NCI-H2171 (cell line): ENCODE measurements around the gene MAU2.
A peak's percentile ranks its signal among the peaks of the same experiment; 100 is the strongest.

Experiments
- DNase-seq: peaks from one replicate; lab custom pipeline; 2025; lab: John Stamatoyannopoulos, UW

The MAU2 gene, protein sequence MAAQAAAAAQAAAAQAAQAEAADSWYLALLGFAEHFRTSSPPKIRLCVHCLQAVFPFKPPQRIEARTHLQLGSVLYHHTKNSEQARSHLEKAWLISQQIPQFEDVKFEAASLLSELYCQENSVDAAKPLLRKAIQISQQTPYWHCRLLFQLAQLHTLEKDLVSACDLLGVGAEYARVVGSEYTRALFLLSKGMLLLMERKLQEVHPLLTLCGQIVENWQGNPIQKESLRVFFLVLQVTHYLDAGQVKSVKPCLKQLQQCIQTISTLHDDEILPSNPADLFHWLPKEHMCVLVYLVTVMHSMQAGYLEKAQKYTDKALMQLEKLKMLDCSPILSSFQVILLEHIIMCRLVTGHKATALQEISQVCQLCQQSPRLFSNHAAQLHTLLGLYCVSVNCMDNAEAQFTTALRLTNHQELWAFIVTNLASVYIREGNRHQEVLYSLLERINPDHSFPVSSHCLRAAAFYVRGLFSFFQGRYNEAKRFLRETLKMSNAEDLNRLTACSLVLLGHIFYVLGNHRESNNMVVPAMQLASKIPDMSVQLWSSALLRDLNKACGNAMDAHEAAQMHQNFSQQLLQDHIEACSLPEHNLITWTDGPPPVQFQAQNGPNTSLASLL

DNA sequence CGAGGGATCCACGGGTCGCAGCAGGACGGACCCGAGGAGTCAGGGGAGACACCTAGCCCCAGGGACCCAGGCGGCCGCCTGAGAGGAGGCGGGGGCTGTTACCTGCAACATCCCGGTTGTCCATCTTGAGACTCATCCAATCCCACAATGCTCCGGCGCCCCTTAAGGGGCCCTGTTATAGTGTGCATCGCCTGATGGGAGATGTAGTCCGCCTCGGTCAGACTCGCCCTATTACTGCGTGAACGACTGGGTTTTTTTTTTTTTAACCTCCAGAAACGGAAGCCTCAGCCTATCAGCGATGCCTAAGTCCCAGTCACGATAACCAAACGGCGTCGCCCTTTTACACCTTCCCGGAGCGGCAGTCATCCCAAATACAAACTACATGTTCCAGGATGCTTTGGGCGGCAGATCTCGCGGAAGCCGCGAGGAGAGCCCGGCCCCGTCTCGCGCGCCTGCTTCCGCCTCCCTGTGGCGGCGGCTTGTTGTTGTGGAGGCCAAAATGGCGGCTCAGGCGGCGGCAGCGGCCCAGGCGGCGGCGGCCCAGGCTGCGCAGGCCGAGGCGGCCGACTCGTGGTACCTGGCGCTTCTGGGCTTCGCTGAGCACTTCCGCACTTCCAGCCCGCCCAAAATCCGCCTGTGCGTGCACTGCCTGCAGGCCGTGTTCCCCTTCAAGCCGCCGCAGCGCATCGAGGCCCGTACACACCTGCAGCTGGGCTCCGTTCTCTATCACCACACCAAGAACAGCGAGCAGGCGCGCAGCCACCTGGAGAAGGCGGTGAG lies at the start of gene MAU2, which contains the start of gene SUGP1:
Gene MAU2, plus strand, starts transcription at position 469 of the 780 bp plus-strand sequence. Its CDS starts 31 bp downstream, at position 500.
Gene SUGP1, minus strand, starts transcription at position 149 of the 780 bp plus-strand sequence. Its CDS starts 13 bp downstream, at position 136.
- DNase-seq, result peak; percentile 99

DNA sequence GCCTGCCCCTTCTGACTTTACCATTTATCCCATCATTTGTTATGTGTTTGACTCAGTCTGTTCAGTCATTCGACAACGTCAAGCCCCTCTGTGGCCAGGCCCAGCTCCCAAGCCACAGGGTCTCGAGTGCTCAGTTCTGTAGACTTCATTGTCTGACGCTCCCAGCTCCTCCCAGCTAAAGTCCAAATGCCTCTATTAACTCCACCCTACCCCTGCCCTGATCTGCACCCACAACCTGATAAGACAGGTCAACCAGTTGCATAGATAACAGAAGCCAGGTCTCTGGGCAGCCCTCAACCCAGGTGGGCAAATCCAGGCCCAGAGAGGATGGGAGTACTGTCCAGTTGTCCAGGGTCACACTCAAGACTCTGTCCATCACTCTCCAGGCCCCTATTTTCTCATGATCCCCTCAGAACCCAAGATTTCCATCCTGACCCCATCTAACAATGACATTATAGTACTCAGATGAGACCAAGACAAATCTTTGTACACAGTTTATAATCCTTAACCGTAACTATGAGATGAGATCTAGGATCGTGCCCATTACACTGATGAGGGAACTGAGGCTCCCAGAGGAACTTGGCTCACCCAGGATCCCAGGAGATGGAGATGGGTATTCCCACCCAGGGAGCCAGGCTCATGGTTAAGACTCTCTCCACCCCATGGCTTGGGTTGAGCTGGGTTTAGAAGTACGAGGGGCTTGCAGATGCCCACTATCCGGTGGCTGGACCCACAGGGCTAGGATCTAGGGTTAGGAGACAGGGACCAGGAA lies 48.6 kb upstream of the MAU2 start:
- no peak for DNase-seq

DNA sequence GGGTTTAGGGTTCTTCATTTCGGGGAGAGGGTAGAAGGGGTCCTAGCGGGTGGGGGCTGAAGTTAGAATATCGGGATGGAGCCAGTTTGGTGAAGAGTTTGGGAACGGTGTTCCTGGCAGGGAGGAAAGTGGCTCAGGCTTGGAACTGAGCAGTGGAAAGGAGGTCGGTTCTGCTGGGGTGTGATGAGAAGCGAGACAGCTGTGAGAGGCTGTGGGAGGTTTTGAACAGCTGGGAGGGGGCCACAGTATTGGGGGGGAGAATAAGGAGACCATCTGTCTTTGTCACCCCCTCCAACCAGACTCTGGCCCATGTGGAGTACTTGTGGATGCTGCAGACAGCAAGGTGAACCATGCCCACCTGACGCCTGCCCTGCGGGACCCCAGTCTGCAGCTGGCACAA lies 46.5 kb upstream of the MAU2 start:
- DNase-seq, result peak; percentile 42

DNA sequence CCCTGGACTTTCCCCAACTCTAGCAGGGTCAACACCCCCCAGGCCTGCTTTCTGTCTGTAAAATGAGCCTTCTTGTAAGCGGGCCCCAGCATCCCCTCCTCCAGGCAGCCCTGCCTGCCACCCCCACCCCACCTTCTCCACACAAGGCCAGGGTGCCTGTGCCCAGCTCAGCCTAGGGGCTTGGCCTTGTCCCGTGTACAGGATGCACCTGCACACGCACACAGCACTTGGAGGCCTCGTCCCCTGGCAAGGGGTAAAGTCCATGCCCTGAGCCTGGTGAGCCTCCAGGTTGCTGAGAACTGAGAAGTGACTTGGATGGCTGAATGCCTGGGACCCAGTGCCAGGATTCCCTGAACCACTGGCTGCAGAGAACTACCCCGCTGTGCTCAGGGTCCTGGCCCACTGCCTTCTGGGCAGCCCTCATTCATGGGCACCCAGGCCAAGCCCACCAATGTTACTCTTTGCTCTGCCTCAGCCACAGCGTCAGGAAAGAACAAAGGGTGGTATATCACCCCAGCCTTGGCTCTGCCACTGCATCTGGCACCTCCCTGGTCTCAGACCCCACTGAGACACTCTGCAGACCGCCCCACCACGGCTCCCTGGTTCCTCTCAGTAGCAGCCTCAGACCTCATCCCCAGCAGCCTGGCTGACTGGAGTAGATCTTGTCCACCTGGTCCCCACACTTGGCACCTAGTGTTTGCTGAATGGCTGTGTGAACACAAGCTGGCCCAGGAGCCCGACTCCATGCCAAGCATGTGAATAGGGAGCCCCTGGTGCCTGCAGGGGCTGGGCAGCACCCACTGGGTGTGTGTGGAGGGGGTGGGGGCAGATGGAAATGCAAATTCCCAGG lies 45.7 kb upstream of the MAU2 start:
- DNase-seq, result no peak

DNA sequence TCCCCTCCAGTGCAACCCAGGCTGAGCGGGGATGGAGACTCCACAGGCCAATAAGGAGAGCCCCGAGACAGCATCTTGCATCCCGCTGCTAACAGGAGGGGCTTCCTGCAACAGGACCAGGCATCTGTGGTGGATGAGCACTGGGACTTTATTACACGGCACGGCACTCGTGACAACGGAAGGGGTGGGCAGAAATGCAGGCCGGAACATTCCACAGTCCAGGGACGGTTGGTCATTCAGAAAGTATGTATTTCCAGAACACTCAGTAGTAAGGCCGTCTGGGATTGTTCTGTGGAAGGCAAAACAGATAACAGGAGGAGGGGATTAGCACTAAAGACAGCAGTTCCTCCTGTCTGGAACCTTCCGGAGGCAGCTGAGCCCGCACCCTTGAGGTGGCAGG lies 44.2 kb upstream of the MAU2 start:
- no peak for DNase-seq

DNA sequence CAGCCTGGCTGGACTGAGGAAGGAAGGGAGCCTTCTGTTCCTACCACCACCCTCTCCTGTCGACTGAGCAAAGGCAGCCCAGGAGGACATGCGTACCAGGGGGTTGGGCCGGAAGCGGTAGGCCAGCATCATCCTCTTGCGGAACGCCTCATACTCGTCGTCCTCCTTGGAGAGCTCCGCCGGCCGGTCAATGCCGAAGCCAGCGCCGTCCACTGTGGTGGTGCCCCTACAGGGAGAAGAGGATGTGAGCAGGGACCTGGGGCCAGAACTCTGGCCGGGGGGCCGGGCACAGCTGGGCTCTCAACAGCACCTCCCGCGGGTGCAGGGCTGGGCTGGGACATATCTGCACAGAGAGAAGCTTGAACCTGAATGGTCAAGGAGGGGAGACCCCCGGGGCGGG lies 43.8 kb upstream of the MAU2 start:
- DNase-seq, result no peak

DNA sequence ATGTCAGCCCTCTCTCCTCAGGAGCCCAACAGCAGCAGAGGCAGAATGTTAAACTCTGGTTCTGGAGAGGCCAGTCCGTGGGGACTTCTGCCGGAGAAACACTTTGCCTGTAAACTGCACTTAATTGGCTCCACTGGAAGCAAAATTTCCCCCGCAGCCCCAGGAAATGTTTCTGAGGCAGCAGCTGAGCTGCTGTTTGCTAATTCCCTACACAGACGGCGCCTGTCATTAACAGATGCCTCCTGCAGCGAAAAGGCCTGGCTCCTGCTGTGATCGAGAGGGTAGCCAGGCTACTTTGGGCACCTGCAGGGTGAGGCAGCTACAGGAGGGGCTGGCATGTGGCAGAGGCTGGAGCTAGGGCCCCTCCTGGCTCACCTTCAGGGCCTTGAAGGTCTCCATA lies 42.3 kb upstream of the MAU2 start:
- peak; percentile 77 for DNase-seq

DNA sequence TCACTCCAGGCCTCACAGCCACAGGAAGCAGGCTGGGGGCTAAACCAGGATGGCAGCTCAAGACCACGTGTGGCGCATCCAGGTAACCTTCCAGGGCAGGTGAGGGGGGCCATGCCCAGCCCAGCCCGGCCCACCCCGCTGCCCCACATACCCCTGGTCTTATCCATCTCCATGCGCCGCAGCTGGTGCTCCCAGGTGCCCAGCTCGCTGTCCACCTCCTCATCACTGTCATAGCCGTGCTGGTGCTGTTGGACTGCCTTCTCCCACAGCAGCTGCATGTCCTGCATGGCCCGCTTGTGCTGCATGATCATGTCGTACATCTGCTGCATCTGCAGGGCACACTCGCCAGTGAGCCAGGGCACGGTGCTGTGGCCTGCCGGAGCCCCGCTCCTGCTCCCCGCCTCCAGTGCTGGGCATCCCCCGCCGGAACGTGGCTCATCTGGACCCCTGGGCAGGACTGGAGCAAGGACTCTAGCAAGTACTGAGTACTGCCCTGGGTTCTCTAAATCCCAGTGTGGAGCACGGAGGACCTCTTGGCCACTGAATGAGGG lies 41.5 kb upstream of the MAU2 start:
- no peak for DNase-seq

DNA sequence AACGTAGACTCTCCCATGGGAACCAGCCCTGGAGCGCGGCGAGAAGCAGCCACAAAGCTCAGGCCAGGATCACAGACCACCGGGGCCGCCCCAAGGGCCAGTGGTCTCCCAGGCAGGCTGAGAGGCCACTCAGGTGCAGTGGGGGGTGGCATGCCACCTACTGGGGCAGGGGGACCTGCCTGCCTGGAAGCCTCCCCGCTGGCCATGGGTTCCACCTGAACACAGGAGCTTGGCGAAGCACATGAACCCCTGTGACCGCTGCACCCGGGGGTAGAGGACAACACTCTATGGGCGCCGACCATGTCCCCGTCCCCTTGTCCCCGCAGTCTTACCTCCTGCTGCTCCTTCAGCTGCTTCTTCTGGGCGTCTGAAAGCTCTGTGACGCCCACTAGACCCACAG lies 40.8 kb upstream of the MAU2 start:
- DNase-seq, result no peak

DNA sequence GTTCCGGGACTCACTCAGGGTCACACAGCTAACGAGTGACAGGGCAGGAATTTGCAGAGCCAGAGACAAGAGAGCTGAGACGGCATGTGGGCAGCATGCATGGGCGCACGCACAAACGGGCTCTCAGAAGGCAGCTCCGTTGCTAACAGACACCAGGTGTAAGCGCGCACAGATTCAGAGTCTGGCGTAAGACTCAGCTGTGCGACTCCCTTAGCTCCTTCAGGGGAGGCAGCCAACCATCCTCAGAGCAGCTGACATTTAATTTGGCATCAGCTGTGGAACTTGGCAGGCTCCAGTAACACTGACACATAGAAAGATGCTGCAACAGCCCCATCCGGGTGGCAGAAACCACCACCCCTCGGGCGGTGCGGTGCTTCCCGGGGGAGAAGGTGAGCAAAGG lies 40.1 kb upstream of the MAU2 start:
- peak; percentile 84 for DNase-seq

DNA sequence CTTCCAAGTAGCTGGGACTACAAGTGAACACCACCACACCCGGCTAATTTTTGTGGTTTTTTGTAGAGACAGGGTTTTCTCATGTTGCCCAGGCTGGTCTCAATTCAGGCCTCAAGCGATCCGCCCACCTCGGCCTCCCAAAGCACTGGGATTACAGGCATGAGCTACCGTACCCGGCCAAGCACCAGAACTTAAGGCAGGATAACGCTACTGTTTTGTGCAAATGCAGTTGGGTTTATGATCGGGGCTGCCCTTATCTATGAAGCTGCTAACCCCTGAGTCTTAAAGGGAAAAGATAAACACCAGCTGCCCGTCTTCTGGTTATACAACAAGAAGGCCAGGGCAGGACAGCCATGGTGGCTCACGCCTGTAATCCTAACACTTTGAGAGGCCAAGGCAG lies 34.9 kb upstream of the MAU2 start:
- DNase-seq, result no peak

DNA sequence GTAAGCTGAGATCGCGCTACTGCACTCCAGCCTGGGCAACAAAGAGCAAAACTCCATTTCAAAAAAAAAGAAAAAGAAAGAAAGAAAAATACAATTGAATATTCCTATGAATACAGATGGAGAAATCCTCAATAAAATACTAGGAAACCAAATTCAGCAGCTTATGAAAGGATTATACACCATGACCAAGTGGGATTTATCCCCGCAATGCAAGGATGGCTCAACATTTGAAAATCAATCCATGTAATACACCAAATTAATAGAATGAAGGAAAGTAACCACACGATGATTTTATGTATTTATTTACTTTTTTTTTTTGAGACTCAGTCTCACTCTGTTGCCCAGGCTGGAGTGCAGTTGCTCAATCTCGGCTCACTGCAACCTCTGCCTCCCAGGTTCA lies 28.0 kb upstream of the MAU2 start:
- DNase-seq, result no peak

DNA sequence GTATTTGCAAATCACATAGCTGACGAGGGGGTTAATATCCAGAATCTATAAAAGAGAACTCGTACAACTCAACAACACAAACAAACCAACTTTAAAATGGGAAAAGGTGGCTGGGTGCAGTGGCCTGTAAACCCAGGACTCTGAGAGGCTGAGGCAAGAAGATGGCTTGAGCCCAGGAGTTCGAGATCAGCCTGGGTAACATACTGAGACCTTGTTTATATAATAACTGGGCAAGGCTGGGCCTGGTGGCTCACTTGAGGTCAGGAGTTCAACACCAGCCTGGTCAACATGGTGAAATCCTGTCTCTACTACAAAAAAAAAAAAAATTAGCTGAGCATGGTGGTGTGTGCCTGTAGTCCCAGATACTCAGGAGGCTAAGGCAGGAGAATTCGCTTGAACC lies 25.7 kb upstream of the MAU2 start:
- no peak for DNase-seq

DNA sequence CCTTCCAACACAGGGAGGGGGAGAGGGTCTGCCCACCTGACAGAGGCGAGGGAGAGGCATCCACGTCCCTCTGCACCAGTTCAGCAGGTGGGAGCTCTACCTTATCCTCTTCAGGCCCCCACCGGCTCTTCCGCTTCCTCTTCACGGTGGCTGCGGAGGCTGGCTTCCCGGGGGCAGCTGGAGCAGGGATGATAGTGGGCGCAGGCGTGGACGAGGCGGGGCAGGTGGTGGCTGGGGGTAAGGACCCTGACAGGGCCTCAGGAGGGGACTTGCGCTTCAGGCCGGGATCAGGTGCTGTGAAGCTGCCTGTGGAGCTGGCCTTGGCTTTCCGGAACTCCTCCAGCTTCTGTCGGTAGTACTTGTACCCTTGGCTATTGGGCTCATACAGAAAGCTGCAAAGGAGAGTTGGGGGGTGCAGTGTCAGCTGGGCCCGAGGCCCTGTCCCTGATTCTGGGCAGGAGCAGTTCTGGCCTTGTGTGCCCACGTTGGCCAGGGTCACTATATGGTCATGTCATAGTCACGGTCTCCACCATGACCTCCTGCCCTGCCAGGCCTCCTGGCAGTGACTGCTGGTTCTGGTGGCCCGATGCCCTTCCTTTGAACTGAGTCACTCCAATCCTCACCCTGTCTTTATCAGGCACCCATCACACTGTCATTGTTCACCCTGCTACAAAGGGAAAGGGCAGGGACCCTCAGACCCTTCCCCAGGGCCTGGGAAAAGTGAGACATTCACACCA lies 23.5 kb upstream of the MAU2 start:
- no peak for DNase-seq

DNA sequence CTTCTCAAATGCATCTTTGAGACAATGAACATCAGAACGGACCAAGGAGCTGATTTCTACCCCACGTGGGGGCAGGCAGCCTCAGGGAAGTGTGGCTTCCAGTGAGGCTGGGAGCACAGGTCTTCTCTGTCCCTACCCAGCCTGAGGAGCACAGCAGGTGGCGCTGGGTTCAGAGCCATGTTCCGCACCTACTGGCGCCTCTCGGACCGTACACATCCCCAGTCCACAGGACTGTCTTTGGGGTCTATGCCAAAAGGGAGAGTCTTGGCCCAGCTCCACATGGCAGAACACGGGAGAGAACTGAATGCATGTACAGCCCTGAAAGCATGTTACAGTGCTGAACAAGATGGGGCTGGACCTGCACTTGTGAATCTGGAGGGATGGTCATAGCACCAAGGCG lies 22.9 kb upstream of the MAU2 start:
- no peak for DNase-seq

DNA sequence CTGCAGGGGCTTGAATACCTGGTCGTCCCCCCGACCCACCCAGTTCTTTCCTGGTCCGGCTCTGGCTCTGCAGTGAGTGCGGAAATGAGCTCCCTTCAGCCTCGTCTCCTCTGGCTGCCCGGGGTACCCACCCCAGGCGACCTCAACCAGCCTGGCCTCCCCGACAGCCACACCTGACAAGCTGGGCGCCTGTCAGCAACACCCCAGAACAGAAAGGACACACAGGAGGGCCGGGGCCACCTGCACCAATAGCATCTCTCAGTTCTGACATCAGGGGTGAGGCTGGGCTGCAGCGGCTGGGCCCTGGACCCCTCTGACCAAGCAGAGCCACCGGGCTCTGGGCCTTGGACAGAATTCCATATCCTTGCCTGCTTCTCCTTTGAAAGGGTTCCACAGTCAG lies 20.0 kb upstream of the MAU2 start:
- no peak for DNase-seq

DNA sequence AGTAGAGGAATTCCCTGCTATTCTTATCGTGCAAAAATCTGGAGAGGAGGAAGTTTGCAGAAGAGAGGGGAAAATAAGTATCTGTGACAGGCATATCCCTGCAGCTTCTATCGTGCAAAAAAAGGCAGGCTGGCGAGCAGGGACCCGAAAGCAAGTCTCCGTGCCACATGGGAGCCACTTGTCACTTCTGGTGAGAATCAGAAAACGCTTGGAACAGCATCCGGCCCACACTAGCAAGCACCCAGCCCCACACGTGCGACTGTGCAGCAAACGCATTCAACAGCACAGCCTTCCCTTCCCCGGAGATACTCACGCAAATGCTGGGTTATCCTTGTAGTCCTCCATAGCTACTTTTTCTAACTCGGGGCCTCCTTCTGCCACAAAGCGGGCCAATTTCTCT lies 17.2 kb upstream of the MAU2 start:
- DNase-seq, result no peak

DNA sequence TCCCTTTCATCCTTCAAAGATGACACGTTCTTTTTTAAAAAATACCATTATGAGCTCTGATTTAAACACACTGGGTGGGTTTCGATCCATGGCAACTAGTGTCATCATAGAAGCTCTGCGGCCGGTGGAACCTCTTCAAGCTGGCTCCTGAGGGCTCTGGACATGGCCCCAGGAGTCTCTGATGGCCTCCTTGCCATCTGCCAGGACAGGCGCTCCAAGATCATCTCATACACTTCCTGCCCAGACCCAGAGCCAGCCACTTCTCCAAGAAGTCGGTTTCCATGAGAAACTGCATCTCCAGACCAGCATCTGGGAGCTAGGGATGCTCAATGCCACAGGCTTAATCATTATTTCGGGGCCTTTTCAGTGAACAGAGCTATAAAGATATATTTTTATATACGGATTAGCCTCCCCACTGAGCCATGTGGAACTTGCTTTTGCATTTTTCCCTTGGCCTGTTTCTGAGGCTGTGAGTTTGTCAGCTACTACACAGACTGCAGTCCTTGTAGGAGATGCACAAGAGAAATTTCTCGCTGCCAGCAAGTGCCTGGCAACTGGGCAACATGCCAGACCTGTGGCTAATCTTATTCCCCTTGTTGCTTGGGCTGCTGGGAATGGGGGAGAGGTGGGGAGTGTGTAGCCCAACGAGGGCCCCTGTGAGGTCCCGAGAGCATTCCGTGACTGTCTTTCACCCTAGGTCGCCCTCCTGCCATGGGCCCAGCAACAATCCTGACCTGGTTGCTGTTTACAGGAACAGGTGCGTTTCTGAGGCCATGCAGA lies 16.3 kb upstream of the MAU2 start:
- no peak for DNase-seq

DNA sequence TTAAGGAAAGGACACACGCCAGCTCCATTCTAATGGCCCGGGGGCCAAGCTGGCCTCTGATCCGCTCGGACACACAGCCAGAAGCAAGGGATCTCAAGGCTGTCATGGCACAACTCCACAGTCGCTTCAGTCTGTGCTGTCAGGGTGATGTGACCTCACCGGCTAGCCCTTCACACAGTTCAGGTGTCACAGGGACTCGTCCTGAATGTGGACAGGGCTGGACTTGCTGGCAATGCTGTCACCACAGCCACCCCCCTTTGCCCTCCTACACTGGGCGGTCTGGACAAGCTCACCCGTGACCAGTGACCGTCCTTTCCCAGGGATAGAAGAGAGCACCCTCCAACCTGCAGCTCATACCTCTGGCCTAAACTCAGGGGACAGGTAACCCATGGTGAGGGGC lies 15.6 kb upstream of the MAU2 start:
- DNase-seq, result no peak
